ENCODE results near the gene TRPM2. TPM values are rescaled to one million over a fixed set of nuclear protein-coding genes. Genes with fewer than 3 reads are reported as not detected.

Gene TRPM2
- total and polyA plus RNA-seq, 2 experiments from 2014 or later = not detected

- Histone ChIP-seq H3K9me3 (ENCODE audit: low read depth) (no peaks in the 10 kb centered on the region), H3K27ac (no peak overlapping the region), H3K4me3 (peak overlapping the region; percentile 98), H3K27me3 (no peaks in the 10 kb centered on the region), H3K4me1 (ENCODE audit: low read depth) (peaks cover 3% of the 10 kb centered on the region), H3K36me3 (no peaks in the 10 kb centered on the region)
- TF ChIP-seq CTCF (IDR thresholded peaks at IDR 0.05; ENCODE audit: low read depth, low read length) = no peak
- DNase-seq (ENCODE audit: low read depth in 1 of 2, low spot score in 1 of 2) = no peak
Measured at GRCh38 chr21:44456214-44456914, 102.9 kb downstream of the TRPM2 start.

DNA sequence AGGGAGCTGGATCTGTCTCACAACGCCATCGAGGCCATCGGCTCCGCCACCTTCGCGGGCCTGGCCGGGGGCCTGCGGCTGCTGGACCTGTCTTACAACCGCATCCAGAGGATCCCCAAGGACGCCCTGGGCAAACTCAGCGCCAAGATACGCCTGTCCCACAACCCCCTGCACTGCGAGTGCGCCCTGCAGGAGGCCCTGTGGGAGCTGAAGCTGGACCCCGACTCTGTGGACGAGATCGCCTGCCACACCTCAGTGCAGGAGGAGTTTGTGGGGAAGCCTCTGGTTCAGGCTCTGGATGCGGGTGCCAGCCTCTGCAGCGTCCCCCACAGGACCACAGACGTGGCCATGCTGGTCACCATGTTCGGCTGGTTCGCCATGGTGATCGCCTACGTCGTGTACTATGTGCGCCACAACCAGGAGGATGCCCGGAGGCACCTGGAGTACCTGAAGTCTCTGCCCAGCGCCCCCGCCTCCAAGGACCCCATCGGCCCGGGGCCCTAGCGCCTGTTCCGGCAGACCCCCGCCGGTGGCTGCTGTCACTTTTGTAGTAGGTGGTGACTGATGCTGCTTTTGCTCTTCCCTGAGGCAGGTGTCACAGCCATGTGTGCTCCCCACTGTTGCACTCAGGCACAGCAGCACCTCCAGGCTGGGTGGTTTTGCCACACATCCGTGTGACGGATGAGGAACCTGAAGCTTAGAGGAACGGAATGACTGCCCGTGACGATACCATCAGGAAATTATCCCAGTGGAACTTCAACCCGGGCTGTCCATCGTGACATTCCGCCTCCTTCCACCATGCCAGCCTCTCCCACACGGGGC is 103.7 kb downstream of the TRPM2 start:
- no peak overlapping the region for H3K27ac ChIP-seq
- no peaks in the 10 kb centered on the region for H3K36me3 ChIP-seq

GRCh38 chr21:44458971-44459711 is 105.7 kb downstream of the TRPM2 start:
- Histone ChIP-seq H3K36me3 (no peaks in the 10 kb centered on the region), H3K27ac (no peak overlapping the region), H3K4me1 (ENCODE audit: low read depth) (peaks cover 3% of the 10 kb centered on the region), H3K4me3 (no peak overlapping the region), H3K9me3 (ENCODE audit: low read depth) (no peaks in the 10 kb centered on the region), H3K27me3 (no peaks in the 10 kb centered on the region)
- TF ChIP-seq CTCF (IDR thresholded peaks at IDR 0.05; ENCODE audit: low read depth, low read length) = no peak
- DNase-seq (ENCODE audit: low read depth in 1 of 2, low spot score in 1 of 2) = no peak

More for the DNA sequence above, 103.7 kb downstream of the TRPM2 start:
- no peak overlapping the region for H3K4me3 ChIP-seq
- H3K27me3 ChIP-seq = no peaks in the 10 kb centered on the region
- no peak for DNase-seq (ENCODE audit: low read depth in 1 of 2, low spot score in 1 of 2)
- H3K9me3 ChIP-seq (ENCODE audit: low read depth) = no peaks in the 10 kb centered on the region
- H3K4me1 ChIP-seq (ENCODE audit: low read depth) = peaks cover 3% of the 10 kb centered on the region
- no peak for TF ChIP-seq CTCF (IDR thresholded peaks at IDR 0.05; ENCODE audit: low read depth, low read length)

- Histone ChIP-seq H3K27me3 (no peaks in the 10 kb centered on the region), H3K4me1 (ENCODE audit: low read depth) (peaks cover 3% of the 10 kb centered on the region), H3K27ac (no peak overlapping the region), H3K9me3 (ENCODE audit: low read depth) (no peaks in the 10 kb centered on the region), H3K36me3 (no peaks in the 10 kb centered on the region), H3K4me3 (no peak overlapping the region)
- TF ChIP-seq CTCF (IDR thresholded peaks at IDR 0.05; ENCODE audit: low read depth, low read length) = no peak
- DNase-seq (ENCODE audit: low read depth in 1 of 2, low spot score in 1 of 2) = no peak
Measured at GRCh38 chr21:44459712-44460440, 106.5 kb downstream of the TRPM2 start.

DNA sequence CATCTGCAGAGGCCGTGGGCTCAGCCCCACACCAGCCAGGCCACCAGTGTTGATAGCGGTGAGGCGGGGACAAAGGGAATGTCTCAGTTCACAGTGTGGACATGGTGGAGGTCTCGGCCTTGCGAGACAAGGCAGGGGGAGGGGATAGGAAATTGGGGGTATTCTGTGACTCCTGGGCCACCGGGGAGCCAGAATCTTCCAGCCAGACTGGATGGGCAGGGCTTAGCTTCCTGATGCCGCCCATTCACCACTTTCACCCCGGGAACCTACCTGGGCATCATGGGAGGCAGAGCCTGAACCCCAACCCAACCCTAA is 107.0 kb downstream of the TRPM2 start:
- no peak for DNase-seq (ENCODE audit: low read depth in 1 of 2, low spot score in 1 of 2)
- no peaks in the 10 kb centered on the region for H3K36me3 ChIP-seq
- H3K27me3 ChIP-seq = no peaks in the 10 kb centered on the region
- no peaks in the 10 kb centered on the region for H3K9me3 ChIP-seq (ENCODE audit: low read depth)
- H3K4me1 ChIP-seq (ENCODE audit: low read depth) = peaks cover 3% of the 10 kb centered on the region
- TF ChIP-seq CTCF (IDR thresholded peaks at IDR 0.05; ENCODE audit: low read depth, low read length) = no peak
- H3K27ac ChIP-seq = no peak overlapping the region
- H3K4me3 ChIP-seq = no peak overlapping the region
